ENCODE data around the gene ZNF248.
"Not testable (repeated sequence)": the region's sequence is repeated elsewhere in the genome, so short reads cannot be mapped to it uniquely, and the experiment has no call there.

ZNF248 gene

GRCh38 chr10:37738241-37738640, 119.2 kb downstream of the ZNF248 start:
- DNase-seq = not testable (repeated sequence)

GRCh38 chr10:37737336-37737735, 120.1 kb downstream of the ZNF248 start:
- DNase-seq = no peak

GRCh38 chr10:37736120-37736519, 121.3 kb downstream of the ZNF248 start:
- DNase-seq = no peak

GRCh38 chr10:37734971-37735370, 122.4 kb downstream of the ZNF248 start:
- peak; percentile 56 to 82 for DNase-seq

Data from SW 1271 (cell line).